HL-60/S4 treated with retinoic acid at 250 ng/mL for 4 days and 3 days (cell line): ENCODE measurements around the gene TMEM217.
"Not testable (repeated sequence)": the region's sequence is repeated elsewhere in the genome, so short reads cannot be mapped to it uniquely, and the experiment has no call there.

Experiments used
- in situ Hi-C: fragments of 300-500 bp; cut with MboI; formaldehyde crosslinking; loops from 2 replicates; pipeline ENCODE4 v1.7.0; 2022; ENCODE audit warnings: low sequenced_read_pairs

TMEM217 gene

GRCh38 chr6:37257634-37258404 lies at the start of gene TMEM217, which contains the start of gene TBC1D22B:
TSS of gene TMEM217 (minus strand) at chr6:37258144. CDS start at chr6:37219030, 39,114 bp downstream.
TSS of gene TBC1D22B (plus strand) at chr6:37257772. CDS start at chr6:37257918, 146 bp downstream.
- in situ Hi-C loops = no loop called here

GRCh38 chr6:37307484-37307883 lies 49.5 kb upstream of the TMEM217 start:
- in situ Hi-C loops = not testable (repeated sequence)

- in situ Hi-C loops = no loop called here
Measured at GRCh38 chr6:37306624-37307222, 48.8 kb upstream of the TMEM217 start.

GRCh38 chr6:37305841-37306425 lies 48.0 kb upstream of the TMEM217 start:
- in situ Hi-C loops = no loop called here

- in situ Hi-C loops = no loop called here
Measured at GRCh38 chr6:37304766-37305165, 46.8 kb upstream of the TMEM217 start.

- in situ Hi-C loops = no loop called here
Measured at GRCh38 chr6:37303891-37304503, 46.1 kb upstream of the TMEM217 start.

- in situ Hi-C loops = no loop called here
Measured at GRCh38 chr6:37303091-37303660, 45.2 kb upstream of the TMEM217 start.

- in situ Hi-C loops = no loop called here
Measured at GRCh38 chr6:37302086-37302686, 44.2 kb upstream of the TMEM217 start.

GRCh38 chr6:37299990-37300389 lies 42.0 kb upstream of the TMEM217 start:
- in situ Hi-C loops = no loop called here

- in situ Hi-C loops = no loop called here
Measured at GRCh38 chr6:37298958-37299357, 41.0 kb upstream of the TMEM217 start.

GRCh38 chr6:37297637-37298036 lies 39.7 kb upstream of the TMEM217 start:
- in situ Hi-C loops = not testable (repeated sequence)

GRCh38 chr6:37293426-37293825 lies 35.5 kb upstream of the TMEM217 start:
- in situ Hi-C loops = no loop called here

- in situ Hi-C loops = no loop called here
Measured at GRCh38 chr6:37289931-37290330, 32.0 kb upstream of the TMEM217 start.

GRCh38 chr6:37288247-37288646 lies 30.3 kb upstream of the TMEM217 start:
- in situ Hi-C loops = no loop called here

- in situ Hi-C loops = no loop called here
Measured at GRCh38 chr6:37287519-37288157, 29.7 kb upstream of the TMEM217 start.

- in situ Hi-C loops = no loop called here
Measured at GRCh38 chr6:37285861-37286311, 27.9 kb upstream of the TMEM217 start.

GRCh38 chr6:37284781-37285180 lies 26.8 kb upstream of the TMEM217 start:
- in situ Hi-C loops = no loop called here

- in situ Hi-C loops = no loop called here
Measured at GRCh38 chr6:37283671-37284151, 25.8 kb upstream of the TMEM217 start.

GRCh38 chr6:37283268-37283667 lies 25.3 kb upstream of the TMEM217 start:
- in situ Hi-C loops = no loop called here

GRCh38 chr6:37282371-37282770 lies 24.4 kb upstream of the TMEM217 start:
- in situ Hi-C loops = no loop called here
